Skeletal muscle satellite cell (primary cell): ENCODE results near the gene ST6GALNAC6.

Source experiments
- H3K27me3 ChIP-seq: 2 replicates; pipeline ENCODE4 v1.7.0; 2013; ENCODE audit warnings: low read length; ENCODE audit not compliant: control insufficient read depth, insufficient read depth
- H3K36me3 ChIP-seq: 2 replicates; pipeline ENCODE4 v1.7.0; 2013; ENCODE audit warnings: mild to moderate bottlenecking, control low read depth, low read length; ENCODE audit not compliant: insufficient read depth
- H3K4me1 ChIP-seq: 2 replicates; pipeline ENCODE4 v1.7.0; 2013; ENCODE audit warnings: low read length; ENCODE audit not compliant: control insufficient read depth, insufficient read depth
- H3K4me2 ChIP-seq: 2 replicates; pipeline ENCODE4 v1.7.0; 2013; ENCODE audit warnings: mild to moderate bottlenecking, low read length
- H3K4me3 ChIP-seq: 2 replicates; pipeline ENCODE4 v1.7.0; 2013; ENCODE audit warnings: low read length
- H3K9ac ChIP-seq: 2 replicates; pipeline ENCODE4 v1.7.0; 2013; ENCODE audit warnings: mild to moderate bottlenecking, low read depth, low read length, moderate library complexity
- H3K9me3 ChIP-seq: replicated peaks from 2 replicates; pipeline ENCODE4 v1.7.0; 2013; ENCODE audit warnings: mild to moderate bottlenecking, control low read depth, low read length

Gene ST6GALNAC6

DNA sequence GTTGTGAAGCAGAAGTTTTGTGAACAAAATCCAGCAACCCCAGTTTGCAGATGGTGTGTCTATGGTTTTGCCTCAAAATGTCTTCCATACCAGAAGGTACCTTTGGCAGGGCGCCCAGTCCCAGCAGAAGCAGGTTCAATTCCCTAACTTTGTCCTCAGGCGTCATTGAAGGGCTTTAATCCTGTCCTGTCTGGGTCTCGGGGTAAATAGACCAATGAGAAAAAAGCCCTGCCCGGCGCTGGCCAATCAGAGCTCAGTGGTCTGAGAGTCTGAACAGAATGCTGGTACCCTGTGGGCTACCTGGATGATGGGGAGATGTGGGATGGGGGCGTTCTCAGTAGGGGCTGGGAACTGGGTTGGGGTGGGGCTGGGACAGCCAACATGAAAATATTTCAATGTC, 23.6 kb upstream of the ST6GALNAC6 start:
- peak overlapping the region; percentile 42 for H3K9ac ChIP-seq
- peak overlapping the region; percentile 56 for H3K4me2 ChIP-seq
- peaks cover 48% of the 10 kb centered on the region for H3K4me1 ChIP-seq
- no peaks in the 10 kb centered on the region for H3K36me3 ChIP-seq
- no peaks in the 10 kb centered on the region for H3K27me3 ChIP-seq
- H3K9me3 ChIP-seq: no peaks in the 10 kb centered on the region
- no peak overlapping the region for H3K4me3 ChIP-seq

GRCh38 chr9:127921557-127922120, 22.2 kb upstream of the ST6GALNAC6 start:
- no peak overlapping the region for H3K9ac ChIP-seq
- H3K4me2 ChIP-seq: peak overlapping the region; percentile 76
- peaks cover 52% of the 10 kb centered on the region for H3K4me1 ChIP-seq

GRCh38 chr9:127920794-127921193, 21.4 kb upstream of the ST6GALNAC6 start:
- H3K36me3 ChIP-seq: no peaks in the 10 kb centered on the region
- H3K27me3 ChIP-seq: no peaks in the 10 kb centered on the region
- H3K4me3 ChIP-seq: no peak overlapping the region
- H3K9ac ChIP-seq: no peak overlapping the region
- peaks cover 60% of the 10 kb centered on the region for H3K4me1 ChIP-seq
- no peaks in the 10 kb centered on the region for H3K9me3 ChIP-seq
- no peak overlapping the region for H3K4me2 ChIP-seq

More at GRCh38 chr9:127921557-127922120, 22.2 kb upstream of the ST6GALNAC6 start:
- H3K27me3 ChIP-seq: no peaks in the 10 kb centered on the region
- H3K36me3 ChIP-seq: no peaks in the 10 kb centered on the region
- no peaks in the 10 kb centered on the region for H3K9me3 ChIP-seq
- H3K4me3 ChIP-seq: peak overlapping the region; percentile 57

- peak overlapping the region; percentile 0 for H3K9ac ChIP-seq
- H3K4me3 ChIP-seq: no peak overlapping the region
- H3K4me1 ChIP-seq: peaks cover 71% of the 10 kb centered on the region
- peak overlapping the region; percentile 17 for H3K4me2 ChIP-seq
- H3K36me3 ChIP-seq: no peaks in the 10 kb centered on the region
- no peaks in the 10 kb centered on the region for H3K27me3 ChIP-seq
- no peaks in the 10 kb centered on the region for H3K9me3 ChIP-seq
Measured at GRCh38 chr9:127919253-127919815, 19.9 kb upstream of the ST6GALNAC6 start.

- no peaks in the 10 kb centered on the region for H3K36me3 ChIP-seq
- no peak overlapping the region for H3K4me3 ChIP-seq
- peak overlapping the region; percentile 17 for H3K4me2 ChIP-seq
- H3K4me1 ChIP-seq: peaks cover 65% of the 10 kb centered on the region
- no peaks in the 10 kb centered on the region for H3K9me3 ChIP-seq
- H3K27me3 ChIP-seq: no peaks in the 10 kb centered on the region
- peak overlapping the region; percentile 0 for H3K9ac ChIP-seq
Measured at GRCh38 chr9:127918183-127919107, 19.0 kb upstream of the ST6GALNAC6 start.

DNA sequence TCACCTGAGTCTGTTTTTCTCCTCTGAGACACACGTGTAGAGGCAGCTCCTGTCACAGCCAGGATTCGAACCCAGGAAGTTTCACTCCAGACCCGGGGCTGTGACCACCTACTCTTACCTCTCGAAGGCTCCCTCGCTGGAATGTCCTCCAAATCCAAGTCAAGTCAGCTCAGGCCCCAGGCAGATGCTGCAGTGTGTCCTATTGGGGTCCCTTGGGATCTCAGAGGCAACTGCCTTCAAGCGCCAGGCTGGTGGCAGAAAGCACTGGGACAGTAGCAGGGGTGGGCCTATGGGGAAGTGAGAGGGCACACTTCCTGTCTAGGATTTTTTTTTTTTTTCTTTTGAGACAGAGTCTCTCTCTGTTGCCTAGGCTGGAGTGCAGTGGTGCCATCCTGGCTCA, 18.2 kb upstream of the ST6GALNAC6 start:
- Histone ChIP-seq H3K4me1 (peaks cover 60% of the 10 kb centered on the region), H3K27me3 (no peaks in the 10 kb centered on the region), H3K9me3 (no peaks in the 10 kb centered on the region), H3K4me3 (no peak overlapping the region), H3K4me2 (peak overlapping the region; percentile 80), H3K9ac (peak overlapping the region; percentile 74), H3K36me3 (peaks cover 5% of the 10 kb centered on the region)

GRCh38 chr9:127916720-127917581, 17.5 kb upstream of the ST6GALNAC6 start, which contains the start of gene ST6GALNAC4:
ST6GALNAC4 (minus strand) TSS chr9:127917041; CDS start chr9:127916419, 622 bp downstream.
- H3K36me3 ChIP-seq: peaks cover 12% of the 10 kb centered on the region
- H3K27me3 ChIP-seq: no peaks in the 10 kb centered on the region
- H3K4me2 ChIP-seq: peak within 1 kb of the TSS; percentile 100
- H3K4me1 ChIP-seq: peaks cover 58% of the 10 kb centered on the region
- H3K9ac ChIP-seq: peak within 1 kb of the TSS; percentile 84
- no peaks in the 10 kb centered on the region for H3K9me3 ChIP-seq
- peak within 1 kb of the TSS; percentile 89 for H3K4me3 ChIP-seq

DNA sequence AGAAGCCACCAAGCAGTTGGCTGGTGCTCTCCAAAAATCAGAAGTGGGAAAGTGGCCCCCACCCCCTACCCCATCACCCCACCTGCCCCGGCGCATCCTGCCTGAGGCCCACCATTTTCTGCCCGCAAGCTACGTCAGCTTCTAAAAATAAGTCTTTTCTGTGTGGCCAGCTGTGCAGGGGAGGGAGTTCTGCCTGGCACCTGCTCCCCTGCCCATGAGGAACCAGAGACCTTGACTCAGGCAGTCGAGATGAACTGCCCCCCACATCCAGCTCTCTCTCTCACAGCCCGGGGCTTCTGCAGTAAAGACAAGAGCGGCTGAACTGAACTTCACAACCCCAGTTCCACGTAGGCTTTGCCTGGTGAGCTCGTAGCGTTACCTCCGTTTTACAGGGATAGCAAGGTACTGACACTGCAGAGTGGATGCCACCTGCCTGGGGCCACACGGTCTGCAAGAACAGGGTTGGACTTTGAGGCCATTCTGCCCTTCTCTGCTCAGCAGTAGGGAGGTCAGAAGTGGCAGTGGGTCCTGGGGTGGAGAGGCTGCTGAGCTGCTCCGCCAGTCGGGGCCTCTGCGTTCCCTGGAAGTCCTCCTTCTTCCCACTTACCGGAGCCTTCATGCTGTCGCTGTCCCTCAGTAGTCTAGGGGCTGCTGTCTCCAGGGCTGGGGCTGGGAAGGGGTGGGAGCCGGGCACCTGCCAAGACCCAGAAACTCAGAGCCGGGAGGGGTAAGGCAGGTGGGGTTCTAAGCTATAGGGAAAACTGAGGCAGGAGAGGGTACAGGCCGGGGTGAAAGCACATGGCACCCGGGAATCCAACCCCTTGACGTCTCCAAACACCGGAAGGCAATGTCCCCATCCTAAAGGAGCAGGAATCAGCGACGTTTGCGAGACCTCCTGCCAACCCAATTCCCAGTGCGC, 16.7 kb upstream of the ST6GALNAC6 start:
- H3K9ac ChIP-seq: peak overlapping the region; percentile 84
- H3K9me3 ChIP-seq: no peaks in the 10 kb centered on the region
- H3K4me1 ChIP-seq: peaks cover 51% of the 10 kb centered on the region
- peaks cover 16% of the 10 kb centered on the region for H3K36me3 ChIP-seq
- H3K4me3 ChIP-seq: peak overlapping the region; percentile 89
- peak overlapping the region; percentile 100 for H3K4me2 ChIP-seq
- no peaks in the 10 kb centered on the region for H3K27me3 ChIP-seq

GRCh38 chr9:127915325-127915752, 15.9 kb upstream of the ST6GALNAC6 start:
- Histone ChIP-seq H3K9me3 (no peaks in the 10 kb centered on the region), H3K36me3 (peaks cover 17% of the 10 kb centered on the region), H3K4me2 (peak overlapping the region; percentile 100), H3K4me3 (no peak overlapping the region), H3K27me3 (no peaks in the 10 kb centered on the region), H3K4me1 (peaks cover 51% of the 10 kb centered on the region), H3K9ac (no peak overlapping the region)

DNA sequence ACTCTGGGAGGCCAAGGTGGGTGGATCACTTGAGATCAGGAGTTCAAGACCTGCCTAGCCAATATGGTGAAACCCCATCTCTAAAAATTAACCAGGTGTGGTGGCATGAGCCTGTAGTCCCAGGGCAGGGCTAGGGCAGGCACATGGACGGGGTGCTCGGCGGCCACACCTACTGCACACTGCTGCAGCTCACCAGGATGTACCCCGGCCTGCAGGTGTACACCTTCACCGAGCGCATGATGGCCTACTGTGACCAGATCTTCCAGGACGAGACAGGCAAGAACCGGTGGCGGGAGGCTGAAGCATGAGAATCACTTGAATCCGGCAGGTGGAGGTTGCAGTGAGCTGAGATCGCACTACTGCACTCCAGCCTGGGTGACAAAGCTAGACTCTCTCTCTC, 14.3 kb upstream of the ST6GALNAC6 start:
- Histone ChIP-seq H3K9me3 (no peaks in the 10 kb centered on the region), H3K4me2 (no peak overlapping the region), H3K27me3 (no peaks in the 10 kb centered on the region), H3K36me3 (peaks cover 24% of the 10 kb centered on the region), H3K4me3 (no peak overlapping the region), H3K4me1 (peaks cover 35% of the 10 kb centered on the region), H3K9ac (no peak overlapping the region)
